Cardiac muscle cell (in vitro differentiated cells and primary cell): ENCODE measurements around the gene MIEF1. TPM values are rescaled to one million over a fixed set of nuclear protein-coding genes. Genes with fewer than 3 reads are reported as not detected.
A peak's percentile ranks its signal among the peaks of the same experiment; 100 is the strongest.

ENCODE experiments used
- DNase-seq, 2 donors: peaks; one replicate each; pipeline versions ENCODE4 v3.0.0 to v3.0.0-alpha.2; 2010 to 2017; ENCODE audit warnings: low read depth in 1 of 2, low spot score in 1 of 2
- H3K27ac ChIP-seq: fragments of 200-600 bp; sonication (generic); 2 replicates; pipeline ENCODE4 v1.5.1; 2016
- H3K27me3 ChIP-seq: fragments of 200-600 bp; sonication (generic); 2 replicates; pipeline ENCODE4 v1.6.0; 2016; ENCODE audit warnings: control low read depth
- H3K36me3 ChIP-seq: fragments of 200-600 bp; sonication (generic); 2 replicates; pipeline ENCODE4 v1.5.1; 2016; ENCODE audit warnings: control low read depth
- H3K4me1 ChIP-seq: fragments of 200-600 bp; sonication (generic); 2 replicates; pipeline ENCODE4 v1.8.1; 2017; ENCODE audit warnings: low read depth, mild to moderate bottlenecking, mixed run types
- H3K4me3 ChIP-seq: fragments of 200-600 bp; sonication (generic); 2 replicates; pipeline ENCODE4 v1.5.1; 2016; ENCODE audit warnings: mild to moderate bottlenecking
- H3K9me3 ChIP-seq: fragments of 200-600 bp; sonication (generic); 2 replicates; pipeline ENCODE4 v1.5.1; 2017; ENCODE audit warnings: low read depth, mild to moderate bottlenecking, control low read depth
- polyA plus RNA-seq: library from polyadenylated mRNA; unstranded; fragments of >200 nt; fragmentation: Nextera tagmentation; extraction: Ambion mirVana; gene quantifications from 2 replicates; pipeline ENCODE4 v1.2.1, GENCODE V29; 2016
- total RNA-seq: library from RNA; depleted of rRNA; stranded (reverse); fragments of >200 nt; gene quantifications from 2 replicates; pipeline ENCODE4 v1.2.3, GENCODE V29; 2016
- TF ChIP-seq, protein P1 (sequence below): IDR thresholded peaks from 2 replicates; pipeline ENCODE4 v1.5.1; 2012; ENCODE audit warnings: low read depth, mild to moderate bottlenecking, low read length

MIEF1 gene
- total and polyA plus RNA-seq, 2 experiments from 2014 or later = 29.1 to 31.2 TPM

DNA sequence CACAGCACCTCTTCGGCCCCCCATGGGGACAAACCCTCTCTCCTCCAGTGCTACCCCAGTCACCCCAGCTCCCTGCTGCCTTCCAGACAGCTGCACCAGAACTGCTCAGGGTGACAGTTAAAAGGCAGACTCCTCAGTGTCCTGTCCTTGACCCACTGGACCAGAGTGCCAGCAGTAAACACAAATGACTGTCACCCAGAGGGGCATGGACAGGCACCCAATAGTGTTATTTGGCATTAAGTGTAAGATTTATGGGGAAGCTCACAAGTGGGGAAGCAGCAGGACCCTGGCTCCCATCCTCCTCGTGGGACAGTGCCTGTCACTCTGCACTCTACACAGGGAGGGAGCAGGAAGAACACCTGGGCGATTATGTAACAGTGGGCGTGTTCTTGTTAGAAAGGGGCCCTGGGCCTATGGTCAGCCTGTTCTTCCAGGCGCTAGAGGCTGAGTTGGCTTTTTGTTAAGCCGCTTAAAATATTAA lies 25.4 kb downstream of the MIEF1 start:
- no peaks in the 10 kb centered on the region for H3K9me3 ChIP-seq
- no peak for DNase-seq
- H3K4me1 ChIP-seq = peaks cover 15% of the 10 kb centered on the region
- no peaks in the 10 kb centered on the region for H3K27me3 ChIP-seq
- TF ChIP-seq, protein P1, sequence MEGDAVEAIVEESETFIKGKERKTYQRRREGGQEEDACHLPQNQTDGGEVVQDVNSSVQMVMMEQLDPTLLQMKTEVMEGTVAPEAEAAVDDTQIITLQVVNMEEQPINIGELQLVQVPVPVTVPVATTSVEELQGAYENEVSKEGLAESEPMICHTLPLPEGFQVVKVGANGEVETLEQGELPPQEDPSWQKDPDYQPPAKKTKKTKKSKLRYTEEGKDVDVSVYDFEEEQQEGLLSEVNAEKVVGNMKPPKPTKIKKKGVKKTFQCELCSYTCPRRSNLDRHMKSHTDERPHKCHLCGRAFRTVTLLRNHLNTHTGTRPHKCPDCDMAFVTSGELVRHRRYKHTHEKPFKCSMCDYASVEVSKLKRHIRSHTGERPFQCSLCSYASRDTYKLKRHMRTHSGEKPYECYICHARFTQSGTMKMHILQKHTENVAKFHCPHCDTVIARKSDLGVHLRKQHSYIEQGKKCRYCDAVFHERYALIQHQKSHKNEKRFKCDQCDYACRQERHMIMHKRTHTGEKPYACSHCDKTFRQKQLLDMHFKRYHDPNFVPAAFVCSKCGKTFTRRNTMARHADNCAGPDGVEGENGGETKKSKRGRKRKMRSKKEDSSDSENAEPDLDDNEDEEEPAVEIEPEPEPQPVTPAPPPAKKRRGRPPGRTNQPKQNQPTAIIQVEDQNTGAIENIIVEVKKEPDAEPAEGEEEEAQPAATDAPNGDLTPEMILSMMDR = no peak
- H3K4me3 ChIP-seq = no peak overlapping the region
- peaks cover 15% of the 10 kb centered on the region for H3K36me3 ChIP-seq
- H3K27ac ChIP-seq = peak overlapping the region; percentile 56

DNA sequence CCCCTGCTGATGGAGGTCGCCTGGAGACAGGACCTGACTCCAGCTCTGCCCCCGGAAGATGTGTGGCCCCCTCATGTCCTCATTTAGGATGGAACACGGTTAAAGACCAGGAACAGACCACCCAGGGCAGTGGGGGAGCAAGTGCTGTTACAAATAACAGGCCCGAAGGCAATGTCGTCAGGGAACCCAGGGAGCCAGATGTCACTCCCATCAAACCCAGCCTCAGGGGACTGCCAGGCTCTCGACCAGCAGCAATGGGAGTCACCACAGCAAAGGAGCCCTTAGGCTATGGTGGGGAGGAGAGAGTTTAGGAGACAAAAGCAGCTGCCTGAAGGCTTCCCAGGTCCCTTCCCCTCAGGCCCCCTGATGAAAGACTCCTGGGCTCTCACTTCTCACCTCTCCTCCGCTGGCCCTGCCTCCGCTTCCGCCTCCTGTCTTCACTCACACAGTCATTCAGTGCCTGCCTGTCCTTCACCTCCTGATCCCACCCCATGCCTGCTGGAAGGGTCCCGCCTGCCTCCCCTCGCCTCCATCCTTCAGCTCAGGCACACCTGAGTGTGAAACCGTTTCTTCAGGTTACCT lies 26.1 kb downstream of the MIEF1 start:
- Histone ChIP-seq H3K4me3 (no peak overlapping the region), H3K4me1 (peaks cover 10% of the 10 kb centered on the region), H3K27ac (peak overlapping the region; percentile 12), H3K9me3 (no peaks in the 10 kb centered on the region), H3K36me3 (peaks cover 8% of the 10 kb centered on the region), H3K27me3 (no peaks in the 10 kb centered on the region)
- TF ChIP-seq, protein P1 = no peak
- no peak for DNase-seq

DNA sequence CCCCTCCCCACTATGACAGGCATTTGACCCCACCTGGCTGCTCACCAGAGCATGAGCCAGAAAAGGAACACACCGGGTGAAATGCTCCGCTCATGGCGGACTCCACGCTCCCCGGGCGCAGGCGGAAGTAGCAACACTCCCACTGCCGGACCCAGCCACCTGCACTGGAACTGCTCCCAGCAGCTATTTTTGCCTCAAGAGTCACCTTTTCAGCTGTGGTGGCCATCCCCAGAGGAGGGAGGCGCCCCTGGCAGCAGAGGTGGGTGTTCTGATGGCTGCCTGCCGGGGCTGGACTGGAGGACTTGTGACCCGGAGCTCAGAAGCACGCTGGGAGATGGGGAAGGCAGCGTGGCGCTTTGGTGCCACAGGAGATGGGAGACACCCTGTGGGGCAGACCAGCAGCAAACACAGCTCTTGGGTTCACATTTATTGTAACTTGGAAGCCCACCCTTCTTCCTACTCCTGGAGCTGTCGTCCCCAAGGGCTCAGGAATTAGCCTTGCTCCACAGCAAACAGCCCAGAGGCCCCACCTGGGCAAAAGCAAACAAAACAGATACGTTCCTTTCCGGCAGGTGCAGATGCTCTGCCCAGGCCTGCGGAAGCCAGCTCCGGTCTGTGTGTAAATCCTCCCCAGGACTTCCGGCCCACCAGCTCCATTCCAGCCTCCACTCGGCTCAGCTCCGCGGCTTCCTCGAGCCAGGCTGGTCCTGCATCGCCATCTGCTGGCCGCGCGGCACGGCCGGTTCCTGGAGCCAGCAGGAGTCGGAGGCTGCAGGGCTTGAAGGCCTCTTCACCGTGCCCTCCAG lies 26.8 kb downstream of the MIEF1 start:
- Histone ChIP-seq H3K27ac (peak overlapping the region; percentile 12), H3K9me3 (no peaks in the 10 kb centered on the region), H3K36me3 (peaks cover 5% of the 10 kb centered on the region), H3K4me1 (peaks cover 7% of the 10 kb centered on the region), H3K4me3 (no peak overlapping the region), H3K27me3 (no peaks in the 10 kb centered on the region)
- DNase-seq = peak; percentile 92 to 97
- TF ChIP-seq, protein P1 = peak; percentile 99

DNA sequence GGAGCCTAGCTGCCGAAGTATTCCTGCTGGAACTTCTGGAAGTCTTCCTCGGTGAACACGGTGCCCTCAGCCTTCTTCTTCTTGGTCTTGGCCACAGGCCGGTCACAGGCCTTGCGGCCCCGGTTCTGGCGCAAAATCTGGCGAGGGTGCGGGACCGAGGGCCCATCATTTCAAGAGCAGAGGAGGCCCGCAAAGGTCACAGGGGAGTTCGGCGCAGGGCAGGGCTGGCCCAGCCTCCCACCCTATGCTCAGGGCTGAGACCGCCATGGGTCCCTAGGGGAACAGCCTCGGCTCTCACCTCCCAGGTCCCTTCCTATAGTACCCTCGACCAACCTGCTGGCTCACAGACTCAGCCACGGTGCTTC lies 27.4 kb downstream of the MIEF1 start:
- DNase-seq = no peak
- Histone ChIP-seq H3K4me3 (no peak overlapping the region), H3K36me3 (no peaks in the 10 kb centered on the region), H3K4me1 (peaks cover 7% of the 10 kb centered on the region), H3K27ac (no peak overlapping the region), H3K27me3 (no peaks in the 10 kb centered on the region), H3K9me3 (no peaks in the 10 kb centered on the region)
- TF ChIP-seq, protein P1 = no peak

- no peak overlapping the region for H3K4me3 ChIP-seq
- H3K36me3 ChIP-seq = no peaks in the 10 kb centered on the region
- TF ChIP-seq, protein P1 = no peak
- peaks cover 7% of the 10 kb centered on the region for H3K4me1 ChIP-seq
- no peak for DNase-seq
- no peak overlapping the region for H3K27ac ChIP-seq
- H3K9me3 ChIP-seq = no peaks in the 10 kb centered on the region
- no peaks in the 10 kb centered on the region for H3K27me3 ChIP-seq
Observed at GRCh38 chr22:39530116-39530515, 28.0 kb downstream of the MIEF1 start.
